ENCODE measurements around the gene PAFAH1B1. TPM values are rescaled to one million over a fixed set of nuclear protein-coding genes. Genes with fewer than 3 reads are reported as not detected.
"Not testable (repeated sequence)": the region's sequence is repeated elsewhere in the genome, so short reads cannot be mapped to it uniquely, and the experiment has no call there.

The PAFAH1B1 gene
- total RNA-seq, 1 donor from 2014 or later: 58.3 TPM

GRCh38 chr17:2594722-2595599 is 1.5 kb downstream of the PAFAH1B1 start:
- DNase-seq (ENCODE audit: low read depth in 2 of 2): peak in 1 of 2 donors; percentile 9

GRCh38 chr17:2595716-2596115 is 2.3 kb downstream of the PAFAH1B1 start:
- no peak for DNase-seq (ENCODE audit: low read depth in 2 of 2)

GRCh38 chr17:2598166-2598565 is 4.7 kb downstream of the PAFAH1B1 start:
- peak; percentile 9 to 41 for DNase-seq (ENCODE audit: low read depth in 2 of 2)

GRCh38 chr17:2602597-2603017 is 9.2 kb downstream of the PAFAH1B1 start:
- DNase-seq (ENCODE audit: low read depth in 2 of 2): no peak

- DNase-seq (ENCODE audit: low read depth in 2 of 2): no peak
These were observed 15.0 kb downstream of the PAFAH1B1 start for GRCh38 chr17:2608350-2608913.

GRCh38 chr17:2609091-2609490 is 15.6 kb downstream of the PAFAH1B1 start:
- no peak for DNase-seq (ENCODE audit: low read depth in 2 of 2)

- no peak for DNase-seq (ENCODE audit: low read depth in 2 of 2)
These were observed 17.0 kb downstream of the PAFAH1B1 start for GRCh38 chr17:2610195-2611175.

- DNase-seq (ENCODE audit: low read depth in 2 of 2): no peak
These were observed 18.2 kb downstream of the PAFAH1B1 start for GRCh38 chr17:2611627-2612026.

- no peak for DNase-seq (ENCODE audit: low read depth in 2 of 2)
These were observed 19.2 kb downstream of the PAFAH1B1 start for GRCh38 chr17:2612630-2613029.

GRCh38 chr17:2613089-2613808 is 19.8 kb downstream of the PAFAH1B1 start:
- no peak for DNase-seq (ENCODE audit: low read depth in 2 of 2)

- no peak for DNase-seq (ENCODE audit: low read depth in 2 of 2)
These were observed 22.4 kb downstream of the PAFAH1B1 start for GRCh38 chr17:2615882-2616281.

- DNase-seq (ENCODE audit: low read depth in 2 of 2): no peak
These were observed 27.8 kb downstream of the PAFAH1B1 start for GRCh38 chr17:2621241-2621640.

- DNase-seq (ENCODE audit: low read depth in 2 of 2): not testable (repeated sequence)
These were observed 28.5 kb downstream of the PAFAH1B1 start for GRCh38 chr17:2621951-2622405.

- not testable (repeated sequence) for DNase-seq (ENCODE audit: low read depth in 2 of 2)
These were observed 29.4 kb downstream of the PAFAH1B1 start for GRCh38 chr17:2622721-2623301.

- DNase-seq (ENCODE audit: low read depth in 2 of 2): no peak
These were observed 30.9 kb downstream of the PAFAH1B1 start for GRCh38 chr17:2624292-2624731.

- DNase-seq (ENCODE audit: low read depth in 2 of 2): not testable (repeated sequence)
These were observed 33.3 kb downstream of the PAFAH1B1 start for GRCh38 chr17:2626626-2627219.

- DNase-seq (ENCODE audit: low read depth in 2 of 2): not testable (repeated sequence)
These were observed 35.5 kb downstream of the PAFAH1B1 start for GRCh38 chr17:2628922-2629321.

GRCh38 chr17:2631211-2631610 is 37.8 kb downstream of the PAFAH1B1 start:
- DNase-seq (ENCODE audit: low read depth in 2 of 2): no peak

- peak in 1 of 2 donors; percentile 19 for DNase-seq (ENCODE audit: low read depth in 2 of 2)
These were observed 41.0 kb downstream of the PAFAH1B1 start for GRCh38 chr17:2634361-2634960.

- no peak for DNase-seq (ENCODE audit: low read depth in 2 of 2)
These were observed 41.8 kb downstream of the PAFAH1B1 start for GRCh38 chr17:2635241-2635640.

All from lung microvascular endothelial cell (primary cell).